NCI-H2081 (cell line): ENCODE measurements around the gene LY6G5C.
A peak's percentile ranks its signal among the peaks of the same experiment; 100 is the strongest.

Source experiments
- DNase-seq, 2 experiments: peaks; one replicate each; lab custom pipeline; 2025; lab: John Stamatoyannopoulos, UW

Gene LY6G5C

GRCh38 chr6:31680226-31681134, at the start of gene LY6G5C:
Gene LY6G5C (minus strand): TSS chr6:31681067. CDS start chr6:31680373, 694 bp downstream.
- DNase-seq: peak; percentile 74 to 77

GRCh38 chr6:31729979-31730630, 49.2 kb upstream of the LY6G5C start:
- DNase-seq: no peak

GRCh38 chr6:31729515-31729978, 48.7 kb upstream of the LY6G5C start:
- DNase-seq: peak; percentile 67

- DNase-seq: no peak
Observed at GRCh38 chr6:31728767-31729514, 48.1 kb upstream of the LY6G5C start, which contains the start of gene DDAH2. Gene DDAH2 (minus strand): TSS chr6:31729299. CDS start chr6:31729161, 138 bp downstream.

GRCh38 chr6:31727717-31728671, 47.1 kb upstream of the LY6G5C start:
- DNase-seq: no peak

- DNase-seq: no peak
Observed at GRCh38 chr6:31727034-31727716, 46.3 kb upstream of the LY6G5C start.

- DNase-seq: no peak
Observed at GRCh38 chr6:31725502-31726350, 44.9 kb upstream of the LY6G5C start.

GRCh38 chr6:31723980-31724691, 43.3 kb upstream of the LY6G5C start:
- DNase-seq: no peak

- no peak for DNase-seq
Observed at GRCh38 chr6:31723245-31723979, 42.5 kb upstream of the LY6G5C start, which contains the start of gene MPIG6B. Gene MPIG6B (plus strand): TSS chr6:31723373. CDS start chr6:31723384, 11 bp downstream.

GRCh38 chr6:31722173-31722572, 41.3 kb upstream of the LY6G5C start:
- DNase-seq: no peak

GRCh38 chr6:31721351-31722020, 40.6 kb upstream of the LY6G5C start, which contains the start of gene LY6G6C:
Gene LY6G6C (minus strand): TSS chr6:31721746. CDS start chr6:31721679, 67 bp downstream.
- no peak for DNase-seq

GRCh38 chr6:31720196-31720770, 39.4 kb upstream of the LY6G5C start:
- DNase-seq: no peak

- DNase-seq: no peak
Observed at GRCh38 chr6:31719001-31719400, 38.1 kb upstream of the LY6G5C start.

GRCh38 chr6:31718265-31718664, 37.4 kb upstream of the LY6G5C start:
- no peak for DNase-seq

GRCh38 chr6:31717499-31718222, 36.8 kb upstream of the LY6G5C start:
- no peak for DNase-seq
